NCI-H226 (cell line): ENCODE data around the gene PRDX2.
"Not testable (repeated sequence)": the region's sequence is repeated elsewhere in the genome, so short reads cannot be mapped to it uniquely, and the experiment has no call there.

Source experiments
- DNase-seq: peaks from one replicate; pipeline ENCODE4 v3.0.0-alpha.2; 2015

The PRDX2 gene

GRCh38 chr19:12801466-12802266, at the start of gene PRDX2, which contains the start of gene THSD8:
PRDX2 (minus strand) TSS chr19:12801800; CDS start chr19:12801261, 539 bp downstream.
THSD8 (plus strand) TSS chr19:12802069; CDS start chr19:12802072, 3 bp downstream.
- DNase-seq, result peak; percentile 30

- DNase-seq, result peak; percentile 63
Observed at GRCh38 chr19:12847159-12848139, 45.8 kb upstream of the PRDX2 start.

- DNase-seq, result not testable (repeated sequence)
Observed at GRCh38 chr19:12846613-12847012, 45.0 kb upstream of the PRDX2 start.

GRCh38 chr19:12843999-12844732, 42.6 kb upstream of the PRDX2 start:
- no peak for DNase-seq

- DNase-seq, result no peak
Observed at GRCh38 chr19:12843328-12843727, 41.7 kb upstream of the PRDX2 start.

GRCh38 chr19:12842511-12842910, 40.9 kb upstream of the PRDX2 start:
- no peak for DNase-seq

GRCh38 chr19:12841094-12841493, 39.5 kb upstream of the PRDX2 start:
- DNase-seq, result peak; percentile 26

GRCh38 chr19:12840091-12841079, 38.8 kb upstream of the PRDX2 start:
- peak; percentile 68 for DNase-seq

GRCh38 chr19:12838886-12839756, 37.5 kb upstream of the PRDX2 start:
- DNase-seq, result no peak

- DNase-seq, result no peak
Observed at GRCh38 chr19:12838182-12838885, 36.7 kb upstream of the PRDX2 start, which contains the start of gene MAST1. MAST1 (plus strand) TSS chr19:12838515; CDS start chr19:12838573, 58 bp downstream.

- DNase-seq, result peak; percentile 41
Observed at GRCh38 chr19:12837225-12837624, 35.6 kb upstream of the PRDX2 start.

GRCh38 chr19:12836529-12836863, 34.9 kb upstream of the PRDX2 start:
- no peak for DNase-seq

GRCh38 chr19:12834976-12835757, 33.6 kb upstream of the PRDX2 start:
- no peak for DNase-seq

GRCh38 chr19:12834566-12834943, 33.0 kb upstream of the PRDX2 start, which contains the start of gene RTBDN:
RTBDN (minus strand) TSS chr19:12834579; CDS start chr19:12829979, 4,600 bp downstream.
- DNase-seq, result peak; percentile 43

GRCh38 chr19:12833738-12834565, 32.4 kb upstream of the PRDX2 start:
- no peak for DNase-seq

- no peak for DNase-seq
Observed at GRCh38 chr19:12833418-12833737, 31.8 kb upstream of the PRDX2 start.

GRCh38 chr19:12828494-12828893, 26.9 kb upstream of the PRDX2 start:
- DNase-seq, result peak; percentile 28
